ENCODE results near the gene TMEM145.

TMEM145 gene

GRCh38 chr19:42316223-42317211 is 3.4 kb downstream of the TMEM145 start:
- DNase-seq (ENCODE audit: low spot score in 2 of 2) (no peak), ATAC-seq (replicated peaks; ENCODE audit: extremely low read depth, poor library complexity, severe bottlenecking) (no peak)
- H3K4me1 Mint-ChIP-seq, result peaks cover 17% of the 10 kb centered on the region
- H3K27me3 Mint-ChIP-seq, result peaks cover 39% of the 10 kb centered on the region
- no peak overlapping the region for H3K27ac Mint-ChIP-seq (ENCODE audit: low read depth)
- H3K4me3 Mint-ChIP-seq, result peak overlapping the region; percentile 1
- peaks cover 2% of the 10 kb centered on the region for H3K36me3 Mint-ChIP-seq (ENCODE audit: insufficient read depth)
- no peaks in the 10 kb centered on the region for H3K9me3 Mint-ChIP-seq

- H3K4me1 Mint-ChIP-seq, result peaks cover 17% of the 10 kb centered on the region
- ATAC-seq (replicated peaks; ENCODE audit: extremely low read depth, poor library complexity, severe bottlenecking), result no peak
- no peak overlapping the region for H3K4me3 Mint-ChIP-seq
- H3K9me3 Mint-ChIP-seq, result no peaks in the 10 kb centered on the region
- DNase-seq (ENCODE audit: low spot score in 2 of 2), result no peak
- peaks cover 2% of the 10 kb centered on the region for H3K36me3 Mint-ChIP-seq (ENCODE audit: insufficient read depth)
- H3K27ac Mint-ChIP-seq (ENCODE audit: low read depth), result no peak overlapping the region
- peaks cover 29% of the 10 kb centered on the region for H3K27me3 Mint-ChIP-seq
These were observed 4.4 kb downstream of the TMEM145 start for GRCh38 chr19:42317535-42317934.

GRCh38 chr19:42322305-42322704 is 9.2 kb downstream of the TMEM145 start:
- Mint-ChIP-seq H3K4me1 (peaks cover 12% of the 10 kb centered on the region), H3K9me3 (no peaks in the 10 kb centered on the region), H3K4me3 (no peak overlapping the region), H3K27ac (ENCODE audit: low read depth) (no peak overlapping the region), H3K36me3 (ENCODE audit: insufficient read depth) (peaks cover 7% of the 10 kb centered on the region), H3K27me3 (peaks cover 9% of the 10 kb centered on the region)
- ATAC-seq (replicated peaks; ENCODE audit: extremely low read depth, poor library complexity, severe bottlenecking), result no peak
- DNase-seq (ENCODE audit: low spot score in 2 of 2), result no peak

GRCh38 chr19:42323473-42323851 is 10.4 kb downstream of the TMEM145 start:
- Mint-ChIP-seq H3K4me3 (no peak overlapping the region), H3K4me1 (peaks cover 16% of the 10 kb centered on the region), H3K36me3 (ENCODE audit: insufficient read depth) (peaks cover 7% of the 10 kb centered on the region), H3K9me3 (no peaks in the 10 kb centered on the region), H3K27me3 (peaks cover 9% of the 10 kb centered on the region), H3K27ac (ENCODE audit: low read depth) (no peak overlapping the region)
- ATAC-seq (replicated peaks; ENCODE audit: extremely low read depth, poor library complexity, severe bottlenecking) (no peak), DNase-seq (ENCODE audit: low spot score in 2 of 2) (no peak)

- peak overlapping the region; percentile 96 for H3K4me3 Mint-ChIP-seq
- ATAC-seq (replicated peaks; ENCODE audit: extremely low read depth, poor library complexity, severe bottlenecking) (no peak), DNase-seq (ENCODE audit: low spot score in 2 of 2) (no peak)
- H3K9me3 Mint-ChIP-seq, result no peaks in the 10 kb centered on the region
- H3K36me3 Mint-ChIP-seq (ENCODE audit: insufficient read depth), result peaks cover 7% of the 10 kb centered on the region
- no peak overlapping the region for H3K27ac Mint-ChIP-seq (ENCODE audit: low read depth)
- H3K27me3 Mint-ChIP-seq, result peaks cover 9% of the 10 kb centered on the region
- peaks cover 19% of the 10 kb centered on the region for H3K4me1 Mint-ChIP-seq
These were observed 10.9 kb downstream of the TMEM145 start for GRCh38 chr19:42323852-42324654.

GRCh38 chr19:42324655-42325307 is 11.7 kb downstream of the TMEM145 start:
- Mint-ChIP-seq H3K9me3 (no peaks in the 10 kb centered on the region), H3K36me3 (ENCODE audit: insufficient read depth) (peaks cover 7% of the 10 kb centered on the region), H3K4me3 (peak overlapping the region; percentile 96), H3K27me3 (peaks cover 9% of the 10 kb centered on the region), H3K4me1 (peaks cover 24% of the 10 kb centered on the region), H3K27ac (ENCODE audit: low read depth) (peak overlapping the region; percentile 70)
- ATAC-seq (replicated peaks; ENCODE audit: extremely low read depth, poor library complexity, severe bottlenecking) (no peak), DNase-seq (ENCODE audit: low spot score in 2 of 2) (no peak)

- Mint-ChIP-seq H3K27ac (ENCODE audit: low read depth) (peak within 1 kb of the TSS; percentile 70), H3K36me3 (ENCODE audit: insufficient read depth) (peaks cover 7% of the 10 kb centered on the region), H3K27me3 (peaks cover 9% of the 10 kb centered on the region), H3K4me1 (peaks cover 25% of the 10 kb centered on the region), H3K9me3 (no peaks in the 10 kb centered on the region), H3K4me3 (peak within 1 kb of the TSS; percentile 96)
- peak; percentile 97 to 99 for DNase-seq (ENCODE audit: low spot score in 2 of 2)
- peak; percentile 93 for ATAC-seq (replicated peaks; ENCODE audit: extremely low read depth, poor library complexity, severe bottlenecking)
These were observed 12.3 kb downstream of the TMEM145 start, which contains the start of gene MEGF8 for GRCh38 chr19:42325308-42325895. Gene MEGF8 (plus strand): TSS chr19:42325635. CDS start chr19:42326244, 609 bp downstream.

- Mint-ChIP-seq H3K9me3 (no peaks in the 10 kb centered on the region), H3K27me3 (peaks cover 9% of the 10 kb centered on the region), H3K4me3 (peak overlapping the region; percentile 96), H3K36me3 (ENCODE audit: insufficient read depth) (peaks cover 7% of the 10 kb centered on the region), H3K27ac (ENCODE audit: low read depth) (peak overlapping the region; percentile 70), H3K4me1 (peaks cover 29% of the 10 kb centered on the region)
- ATAC-seq (replicated peaks; ENCODE audit: extremely low read depth, poor library complexity, severe bottlenecking) (peak; percentile 8), DNase-seq (ENCODE audit: low spot score in 2 of 2) (no peak)
These were observed 13.0 kb downstream of the TMEM145 start for GRCh38 chr19:42325896-42326771.

GRCh38 chr19:42326969-42327368 is 13.9 kb downstream of the TMEM145 start:
- no peak overlapping the region for H3K27ac Mint-ChIP-seq (ENCODE audit: low read depth)
- peaks cover 9% of the 10 kb centered on the region for H3K27me3 Mint-ChIP-seq
- ATAC-seq (replicated peaks; ENCODE audit: extremely low read depth, poor library complexity, severe bottlenecking) (no peak), DNase-seq (ENCODE audit: low spot score in 2 of 2) (no peak)
- H3K4me3 Mint-ChIP-seq, result peak overlapping the region; percentile 96
- H3K4me1 Mint-ChIP-seq, result peaks cover 29% of the 10 kb centered on the region
- H3K9me3 Mint-ChIP-seq, result no peaks in the 10 kb centered on the region
- peaks cover 7% of the 10 kb centered on the region for H3K36me3 Mint-ChIP-seq (ENCODE audit: insufficient read depth)

- H3K4me1 Mint-ChIP-seq, result peaks cover 29% of the 10 kb centered on the region
- no peak overlapping the region for H3K27ac Mint-ChIP-seq (ENCODE audit: low read depth)
- peaks cover 7% of the 10 kb centered on the region for H3K36me3 Mint-ChIP-seq (ENCODE audit: insufficient read depth)
- peaks cover 9% of the 10 kb centered on the region for H3K27me3 Mint-ChIP-seq
- ATAC-seq (replicated peaks; ENCODE audit: extremely low read depth, poor library complexity, severe bottlenecking), result no peak
- H3K9me3 Mint-ChIP-seq, result no peaks in the 10 kb centered on the region
- no peak overlapping the region for H3K4me3 Mint-ChIP-seq
- no peak for DNase-seq (ENCODE audit: low spot score in 2 of 2)
These were observed 14.3 kb downstream of the TMEM145 start for GRCh38 chr19:42327381-42327780.

GRCh38 chr19:42328106-42328505 is 15.0 kb downstream of the TMEM145 start:
- ATAC-seq (replicated peaks; ENCODE audit: extremely low read depth, poor library complexity, severe bottlenecking) (no peak), DNase-seq (ENCODE audit: low spot score in 2 of 2) (no peak)
- H3K4me1 Mint-ChIP-seq, result peaks cover 29% of the 10 kb centered on the region
- peaks cover 9% of the 10 kb centered on the region for H3K27me3 Mint-ChIP-seq
- no peaks in the 10 kb centered on the region for H3K9me3 Mint-ChIP-seq
- no peak overlapping the region for H3K27ac Mint-ChIP-seq (ENCODE audit: low read depth)
- H3K4me3 Mint-ChIP-seq, result no peak overlapping the region
- H3K36me3 Mint-ChIP-seq (ENCODE audit: insufficient read depth), result peaks cover 7% of the 10 kb centered on the region
